ENCODE measurements around the gene DENND1B.

Gene DENND1B

GRCh38 chr1:197462539-197462938 lies 312.7 kb downstream of the DENND1B start:
- FAIRE-seq = no peak

Data from islet of Langerhans (tissue), 1 donor.